DND-41 (cell line): ENCODE measurements around the gene CDRT15L2.
"Not testable (repeated sequence)": the region's sequence is repeated elsewhere in the genome, so short reads cannot be mapped to it uniquely, and the experiment has no call there.

Experiments
- ATAC-seq: fragments of 200-7000 bp; cut with Tn5 transposase; 3 replicates; pipeline ENCODE4 v1.9.1; 2021; ENCODE audit warnings: low read depth; ENCODE audit not compliant: insufficient read depth
- DNase-seq: peaks from one replicate; pipeline ENCODE4 v3.0.0-alpha.2; 2020
- H2AFZ ChIP-seq: 2 replicates; pipeline ENCODE4 v1.6.0; 2012; ENCODE audit warnings: low read depth, low read length
- H3K27ac ChIP-seq: 2 replicates; pipeline ENCODE4 v1.5.1; 2012; ENCODE audit warnings: low read length, inconsistent platforms
- H3K27me3 ChIP-seq: fragments of 200-600 bp; sonication (generic); 2 replicates; pipeline ENCODE4 v1.6.0; 2012; ENCODE audit warnings: low read length, mild to moderate bottlenecking, inconsistent platforms; ENCODE audit not compliant: insufficient read depth, poor library complexity
- H3K36me3 ChIP-seq: 2 replicates; pipeline ENCODE4 v1.5.1; 2012; ENCODE audit warnings: low read length, inconsistent platforms; ENCODE audit not compliant: insufficient read depth
- H3K4me1 ChIP-seq: 2 replicates; pipeline ENCODE4 v1.5.1; 2012; ENCODE audit warnings: mild to moderate bottlenecking, low read length; ENCODE audit not compliant: insufficient read depth
- H3K4me2 ChIP-seq: 2 replicates; pipeline ENCODE4 v1.6.0; 2012; ENCODE audit warnings: mild to moderate bottlenecking, moderate library complexity, low read length, inconsistent platforms; ENCODE audit not compliant: insufficient read depth
- H3K4me3 ChIP-seq, 2 experiments: fragments of 200-600 bp in 1 of 2; shearing (Covaris generic) in 1 of 2; 2 replicates each; pipeline ENCODE4 v1.5.1; 2012 to 2016; ENCODE audit warnings: inconsistent platforms in 2 of 2, low read length in 2 of 2, mild to moderate bottlenecking in 2 of 2, low read depth in 1 of 2, moderate library complexity in 1 of 2
- H3K79me2 ChIP-seq: 2 replicates; pipeline ENCODE4 v1.6.0; 2012; ENCODE audit warnings: low read length, inconsistent platforms; ENCODE audit not compliant: insufficient read depth
- H3K9ac ChIP-seq: 2 replicates; pipeline ENCODE4 v1.6.0; 2012; ENCODE audit warnings: low read depth, mild to moderate bottlenecking, inconsistent platforms, low read length, moderate library complexity
- H3K9me3 ChIP-seq: 2 replicates; pipeline ENCODE4 v1.5.1; 2012; ENCODE audit warnings: low read length, moderate library complexity, mild to moderate bottlenecking, inconsistent platforms; ENCODE audit not compliant: insufficient read depth, severe bottlenecking
- H4K20me1 ChIP-seq: 2 replicates; pipeline ENCODE4 v1.6.0; 2012; ENCODE audit warnings: low read length; ENCODE audit not compliant: insufficient read depth
- CTCF ChIP-seq: IDR thresholded peaks from 2 replicates; pipeline ENCODE4 v1.5.1; 2012; ENCODE audit warnings: borderline replicate concordance, low read length, moderate library complexity, mild to moderate bottlenecking; ENCODE audit not compliant: poor library complexity, severe bottlenecking; ENCODE audit errors: extremely low read depth
- EZH2 ChIP-seq: IDR thresholded peaks from 3 replicates; pipeline ENCODE4 v1.6.1; 2012; ENCODE audit warnings: borderline replicate concordance, low read depth, mild to moderate bottlenecking, moderate library complexity, low read length, inconsistent platforms; ENCODE audit not compliant: severe bottlenecking

The CDRT15L2 gene

GRCh38 chr17:20611309-20611708 is 31.8 kb downstream of the CDRT15L2 start:
- Histone ChIP-seq H3K27me3 (no peaks in the 10 kb centered on the region), H3K79me2 (no peaks in the 10 kb centered on the region), H3K9ac (no peak overlapping the region), H3K27ac (no peak overlapping the region), H4K20me1 (no peaks in the 10 kb centered on the region), H3K9me3 (no peaks in the 10 kb centered on the region), H3K4me3 (no peak overlapping the region), H3K36me3 (no peaks in the 10 kb centered on the region), H2AFZ (no peak overlapping the region), H3K4me1 (no peaks in the 10 kb centered on the region), H3K4me2 (no peak overlapping the region)
- no peak for ATAC-seq
- TF ChIP-seq EZH2: no peak
- no peak for TF ChIP-seq CTCF
- no peak for DNase-seq

GRCh38 chr17:20612635-20613034 is 33.1 kb downstream of the CDRT15L2 start:
- Histone ChIP-seq H3K4me3 (no peak overlapping the region), H4K20me1 (no peaks in the 10 kb centered on the region), H3K79me2 (no peaks in the 10 kb centered on the region), H3K4me2 (no peak overlapping the region), H3K9me3 (no peaks in the 10 kb centered on the region), H3K4me1 (no peaks in the 10 kb centered on the region), H3K9ac (no peak overlapping the region), H3K27me3 (no peaks in the 10 kb centered on the region), H2AFZ (no peak overlapping the region), H3K27ac (no peak overlapping the region), H3K36me3 (no peaks in the 10 kb centered on the region)
- ATAC-seq (no peak), DNase-seq (no peak)
- TF ChIP-seq EZH2 (no peak), CTCF (no peak)

GRCh38 chr17:20613248-20613647 is 33.7 kb downstream of the CDRT15L2 start:
- no peak for TF ChIP-seq EZH2
- TF ChIP-seq CTCF: no peak
- Histone ChIP-seq H3K79me2 (no peaks in the 10 kb centered on the region), H3K27me3 (no peaks in the 10 kb centered on the region), H3K4me1 (no peaks in the 10 kb centered on the region), H3K9ac (no peak overlapping the region), H4K20me1 (no peaks in the 10 kb centered on the region), H3K36me3 (no peaks in the 10 kb centered on the region), H3K4me3 (no peak overlapping the region), H3K27ac (no peak overlapping the region), H3K9me3 (no peaks in the 10 kb centered on the region), H2AFZ (no peak overlapping the region), H3K4me2 (no peak overlapping the region)
- no peak for ATAC-seq
- DNase-seq: no peak

GRCh38 chr17:20613905-20614304 is 34.4 kb downstream of the CDRT15L2 start:
- ATAC-seq: no peak
- no peaks in the 10 kb centered on the region for H3K4me1 ChIP-seq
- H3K27ac ChIP-seq: no peak overlapping the region
- no peak overlapping the region for H3K4me3 ChIP-seq
- H3K9ac ChIP-seq: no peak overlapping the region
- DNase-seq: no peak
- no peaks in the 10 kb centered on the region for H3K9me3 ChIP-seq
- TF ChIP-seq EZH2: no peak
- TF ChIP-seq CTCF: no peak
- H2AFZ ChIP-seq: no peak overlapping the region
- no peaks in the 10 kb centered on the region for H4K20me1 ChIP-seq
- H3K27me3 ChIP-seq: no peaks in the 10 kb centered on the region
- H3K79me2 ChIP-seq: no peaks in the 10 kb centered on the region
- no peak overlapping the region for H3K4me2 ChIP-seq
- no peaks in the 10 kb centered on the region for H3K36me3 ChIP-seq

GRCh38 chr17:20615461-20615860 is 35.9 kb downstream of the CDRT15L2 start:
- not testable (repeated sequence) for H4K20me1 ChIP-seq, H3K4me1 ChIP-seq, ATAC-seq, H3K4me3 ChIP-seq, H3K36me3 ChIP-seq, H3K27me3 ChIP-seq, H3K27ac ChIP-seq, H3K9me3 ChIP-seq, H3K79me2 ChIP-seq, H2AFZ ChIP-seq, H3K9ac ChIP-seq, H3K4me2 ChIP-seq, DNase-seq
